Upper lobe of right lung (tissue), 1 donor: ENCODE measurements around the gene MIER2. TPM values are rescaled to one million over a fixed set of nuclear protein-coding genes. Genes with fewer than 3 reads are reported as not detected.

Experiments used
- ATAC-seq: fragments of 200-7000 bp; cut with Tn5 transposase; one replicate; pipeline ENCODE4 v1.9.1; 2020; ENCODE audit warnings: mild to moderate bottlenecking, moderate library complexity
- DNase-seq: peaks from one replicate; pipeline ENCODE4 v3.0.0-alpha.2; 2020
- H3K27ac ChIP-seq: fragments of 200-600 bp; one replicate; pipeline ENCODE4 v1.8.0; 2022
- H3K27me3 ChIP-seq: fragments of 200-600 bp; one replicate; pipeline ENCODE4 v1.8.0; 2022; ENCODE audit warnings: mild to moderate bottlenecking
- H3K36me3 ChIP-seq: fragments of 200-600 bp; one replicate; pipeline ENCODE4 v1.8.0; 2022
- H3K4me1 ChIP-seq: fragments of 200-600 bp; one replicate; pipeline ENCODE4 v1.8.0; 2022
- H3K4me3 ChIP-seq: fragments of 200-600 bp; one replicate; pipeline ENCODE4 v1.8.0; 2022; ENCODE audit warnings: mild to moderate bottlenecking
- H3K9me3 ChIP-seq: fragments of 200-600 bp; one replicate; pipeline ENCODE4 v1.8.0; 2022
- CTCF ChIP-seq: fragments of 200-600 bp; IDR thresholded peaks from one replicate; pipeline ENCODE4 v1.8.0; 2022; ENCODE audit warnings: antibody characterized with exemption
- intact Hi-C: fragments of 100-400 bp; cut with DNase I; formaldehyde crosslinking; loops from one replicate; pipeline ENCODE4 v1.11.0; 2022
- total RNA-seq: library from RNA; stranded (reverse); fragmentation: NEBNext Ultra II Directional; extraction: Animal tissue kit (Norgen Biotek cat#: 25700); gene quantifications from one replicate; pipeline ENCODE4 v1.2.1, GENCODE V29; 2021
- donor health status: DM: no; HTN: yes; CAD: no; lungs with severe emphysema.

Gene MIER2
- total RNA-seq, 1 donor from 2014 or later: 43.1 TPM

- peak overlapping the region; percentile 39 for H3K27ac ChIP-seq
- intact Hi-C loops: no loop called here
- ATAC-seq: peak; percentile 2
- DNase-seq: no peak
- peaks cover 56% of the 10 kb centered on the region for H3K36me3 ChIP-seq
- H3K27me3 ChIP-seq: no peaks in the 10 kb centered on the region
- H3K4me3 ChIP-seq: peak overlapping the region; percentile 32
- no peaks in the 10 kb centered on the region for H3K4me1 ChIP-seq
- no peak for TF ChIP-seq CTCF
- H3K9me3 ChIP-seq: no peaks in the 10 kb centered on the region
These were observed 36.7 kb downstream of the MIER2 start for GRCh38 chr19:307793-308420.

GRCh38 chr19:307111-307531 is 37.5 kb downstream of the MIER2 start:
- H3K4me3 ChIP-seq: peak overlapping the region; percentile 32
- peak; percentile 60 for DNase-seq
- H3K27me3 ChIP-seq: no peaks in the 10 kb centered on the region
- TF ChIP-seq CTCF: no peak
- no peaks in the 10 kb centered on the region for H3K4me1 ChIP-seq
- H3K36me3 ChIP-seq: peaks cover 56% of the 10 kb centered on the region
- intact Hi-C loops: no loop called here
- H3K9me3 ChIP-seq: no peaks in the 10 kb centered on the region
- no peak overlapping the region for H3K27ac ChIP-seq
- ATAC-seq: no peak

GRCh38 chr19:306151-306900 is 38.3 kb downstream of the MIER2 start:
- Histone ChIP-seq H3K27ac (no peak overlapping the region), H3K4me1 (no peaks in the 10 kb centered on the region), H3K4me3 (no peak overlapping the region), H3K27me3 (no peaks in the 10 kb centered on the region), H3K9me3 (no peaks in the 10 kb centered on the region), H3K36me3 (peaks cover 52% of the 10 kb centered on the region)
- no peak for TF ChIP-seq CTCF
- DNase-seq: peak; percentile 59
- intact Hi-C loops: no loop called here
- ATAC-seq: peak; percentile 6

- DNase-seq: no peak
- no peaks in the 10 kb centered on the region for H3K9me3 ChIP-seq
- H3K4me3 ChIP-seq: no peak overlapping the region
- no peaks in the 10 kb centered on the region for H3K27me3 ChIP-seq
- no peak overlapping the region for H3K27ac ChIP-seq
- H3K36me3 ChIP-seq: peaks cover 44% of the 10 kb centered on the region
- ATAC-seq: no peak
- H3K4me1 ChIP-seq: no peaks in the 10 kb centered on the region
- TF ChIP-seq CTCF: no peak
- intact Hi-C loops: no loop called here
These were observed 39.1 kb downstream of the MIER2 start for GRCh38 chr19:305240-306150.

GRCh38 chr19:296476-297225 is 47.9 kb downstream of the MIER2 start:
- intact Hi-C loops: no loop called here
- DNase-seq (peak; percentile 83), ATAC-seq (peak; percentile 93)
- H3K4me3 ChIP-seq: no peak overlapping the region
- H3K36me3 ChIP-seq: no peaks in the 10 kb centered on the region
- H3K27ac ChIP-seq: no peak overlapping the region
- no peak for TF ChIP-seq CTCF
- H3K27me3 ChIP-seq: peaks cover 34% of the 10 kb centered on the region
- peaks cover 24% of the 10 kb centered on the region for H3K4me1 ChIP-seq
- no peaks in the 10 kb centered on the region for H3K9me3 ChIP-seq
